OCI-LY1 (cell line): ENCODE data around the gene MTARC1.

Source experiments
- H2AFZ ChIP-seq: fragments of 200-600 bp; sonication (generic), shearing (Covaris generic); 2 replicates; pipeline ENCODE4 v1.6.0; 2014; ENCODE audit warnings: antibody characterized with exemption, mild to moderate bottlenecking, low read length
- H3F3A ChIP-seq: fragments of 200-600 bp; sonication (generic), shearing (Covaris generic); 2 replicates; pipeline ENCODE4 v1.6.0; 2014; ENCODE audit warnings: mild to moderate bottlenecking, antibody characterized with exemption, low read length, moderate library complexity; ENCODE audit not compliant: insufficient read depth
- H3K27ac ChIP-seq: fragments of 200-600 bp; sonication (generic); 2 replicates; pipeline ENCODE4 v1.5.1; 2014; ENCODE audit warnings: low read length, mixed run types, mild to moderate bottlenecking, low read depth; ENCODE audit not compliant: poor library complexity, severe bottlenecking
- H3K27me3 ChIP-seq: fragments of 200-600 bp; sonication (generic); 2 replicates; pipeline ENCODE4 v1.6.0; 2014; ENCODE audit warnings: antibody characterized with exemption, mild to moderate bottlenecking, low read length, moderate library complexity; ENCODE audit not compliant: insufficient read depth
- H3K36me3 ChIP-seq: fragments of 200-600 bp; sonication (generic); 2 replicates; pipeline ENCODE4 v1.6.1; 2014; ENCODE audit warnings: mild to moderate bottlenecking, antibody characterized with exemption, low read length, moderate library complexity, mixed read lengths; ENCODE audit not compliant: insufficient read depth
- H3K4me1 ChIP-seq: fragments of 200-600 bp; sonication (generic); 2 replicates; pipeline ENCODE4 v1.5.1; 2014; ENCODE audit warnings: mild to moderate bottlenecking, low read length, moderate library complexity; ENCODE audit not compliant: insufficient read depth, severe bottlenecking
- H3K4me2 ChIP-seq: fragments of 200-600 bp; sonication (generic), shearing (Covaris generic); 2 replicates; pipeline ENCODE4 v1.6.1; 2014; ENCODE audit warnings: low read length
- H3K4me3 ChIP-seq: fragments of 200-600 bp; sonication (generic); 2 replicates; pipeline ENCODE4 v1.5.1; 2014; ENCODE audit warnings: low read length, low read depth, mild to moderate bottlenecking, mixed read lengths; ENCODE audit not compliant: poor library complexity, severe bottlenecking
- H3K79me2 ChIP-seq: fragments of 200-600 bp; shearing (Covaris generic); 2 replicates; pipeline ENCODE4 v1.6.1; 2016; ENCODE audit warnings: mixed run types, low read length, mixed read lengths; ENCODE audit not compliant: insufficient read depth
- H3K9ac ChIP-seq: fragments of 200-600 bp; sonication (generic), shearing (Covaris generic); 2 replicates; pipeline ENCODE4 v1.6.1; 2014; ENCODE audit warnings: mild to moderate bottlenecking, low read length, mixed read lengths
- H3K9me2 ChIP-seq: fragments of 200-600 bp; sonication (generic), shearing (Covaris generic); 2 replicates; pipeline ENCODE4 v1.6.1; 2014; ENCODE audit warnings: low read depth, mild to moderate bottlenecking, low read length, mixed read lengths
- H3K9me3 ChIP-seq: fragments of 200-600 bp; shearing (Covaris generic); 2 replicates; pipeline ENCODE4 v1.6.1; 2014; ENCODE audit warnings: low read length, mixed read lengths
- H4K20me1 ChIP-seq: fragments of 200-600 bp; sonication (generic), shearing (Covaris generic); 2 replicates; pipeline ENCODE4 v1.6.0; 2016; ENCODE audit warnings: mild to moderate bottlenecking, low read length; ENCODE audit not compliant: insufficient read depth
- EZH2 ChIP-seq: fragments of 200-600 bp; sonication (generic), shearing (Covaris generic); IDR thresholded peaks from 2 replicates; pipeline ENCODE4 v1.8.0; 2017; ENCODE audit warnings: borderline replicate concordance, mixed run types, mild to moderate bottlenecking, antibody characterized with exemption, low read length, moderate library complexity, mixed read lengths
- TF ChIP-seq, protein P1 (sequence below): fragments of 200-600 bp; sonication (generic), shearing (Covaris generic); IDR thresholded peaks from 2 replicates; pipeline ENCODE4 v1.5.1; 2017; ENCODE audit warnings: mild to moderate bottlenecking, antibody characterized with exemption, low read length, moderate library complexity, mixed read lengths

Gene MTARC1

DNA sequence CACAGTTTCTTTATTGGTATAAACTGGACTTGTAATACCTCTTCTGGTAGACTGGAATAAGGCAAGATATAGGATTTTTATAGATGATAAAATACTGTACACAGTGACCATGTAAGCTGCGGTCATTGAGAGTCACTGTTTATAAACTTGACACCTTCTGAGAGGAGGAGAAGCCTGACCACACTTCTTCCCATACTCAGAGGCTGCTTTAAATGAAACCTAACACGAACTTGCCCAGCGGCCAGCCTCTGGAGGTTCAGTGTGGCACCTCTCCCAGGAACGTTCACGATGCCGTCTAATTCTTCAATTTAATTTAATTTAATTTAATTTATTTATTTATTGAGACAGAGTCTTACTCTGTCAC lies 22.5 kb downstream of the MTARC1 start:
- no peak overlapping the region for H3K4me2 ChIP-seq
- TF ChIP-seq EZH2 = no peak
- TF ChIP-seq, protein P1, sequence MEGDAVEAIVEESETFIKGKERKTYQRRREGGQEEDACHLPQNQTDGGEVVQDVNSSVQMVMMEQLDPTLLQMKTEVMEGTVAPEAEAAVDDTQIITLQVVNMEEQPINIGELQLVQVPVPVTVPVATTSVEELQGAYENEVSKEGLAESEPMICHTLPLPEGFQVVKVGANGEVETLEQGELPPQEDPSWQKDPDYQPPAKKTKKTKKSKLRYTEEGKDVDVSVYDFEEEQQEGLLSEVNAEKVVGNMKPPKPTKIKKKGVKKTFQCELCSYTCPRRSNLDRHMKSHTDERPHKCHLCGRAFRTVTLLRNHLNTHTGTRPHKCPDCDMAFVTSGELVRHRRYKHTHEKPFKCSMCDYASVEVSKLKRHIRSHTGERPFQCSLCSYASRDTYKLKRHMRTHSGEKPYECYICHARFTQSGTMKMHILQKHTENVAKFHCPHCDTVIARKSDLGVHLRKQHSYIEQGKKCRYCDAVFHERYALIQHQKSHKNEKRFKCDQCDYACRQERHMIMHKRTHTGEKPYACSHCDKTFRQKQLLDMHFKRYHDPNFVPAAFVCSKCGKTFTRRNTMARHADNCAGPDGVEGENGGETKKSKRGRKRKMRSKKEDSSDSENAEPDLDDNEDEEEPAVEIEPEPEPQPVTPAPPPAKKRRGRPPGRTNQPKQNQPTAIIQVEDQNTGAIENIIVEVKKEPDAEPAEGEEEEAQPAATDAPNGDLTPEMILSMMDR = no peak
- H2AFZ ChIP-seq = no peak overlapping the region
- no peaks in the 10 kb centered on the region for H3K9me2 ChIP-seq
- no peaks in the 10 kb centered on the region for H3K27me3 ChIP-seq
- H3K9ac ChIP-seq = no peak overlapping the region
- no peaks in the 10 kb centered on the region for H3K79me2 ChIP-seq
- H3K9me3 ChIP-seq = no peaks in the 10 kb centered on the region
- no peak overlapping the region for H3K27ac ChIP-seq
- no peaks in the 10 kb centered on the region for H3F3A ChIP-seq
- no peaks in the 10 kb centered on the region for H3K4me1 ChIP-seq
- H3K4me3 ChIP-seq = no peak overlapping the region
- H4K20me1 ChIP-seq = no peaks in the 10 kb centered on the region
- H3K36me3 ChIP-seq = no peaks in the 10 kb centered on the region

- H3K36me3 ChIP-seq = no peaks in the 10 kb centered on the region
- no peaks in the 10 kb centered on the region for H3K4me1 ChIP-seq
- H4K20me1 ChIP-seq = no peaks in the 10 kb centered on the region
- H3K9me2 ChIP-seq = no peaks in the 10 kb centered on the region
- no peaks in the 10 kb centered on the region for H3F3A ChIP-seq
- no peaks in the 10 kb centered on the region for H3K79me2 ChIP-seq
- H3K9ac ChIP-seq = no peak overlapping the region
- H3K4me2 ChIP-seq = no peak overlapping the region
- H3K27ac ChIP-seq = no peak overlapping the region
- H2AFZ ChIP-seq = no peak overlapping the region
- H3K9me3 ChIP-seq = no peaks in the 10 kb centered on the region
- TF ChIP-seq, protein P1 = no peak
- no peak for TF ChIP-seq EZH2
- no peak overlapping the region for H3K4me3 ChIP-seq
- H3K27me3 ChIP-seq = no peaks in the 10 kb centered on the region
Observed at GRCh38 chr1:220809704-220810103, 23.0 kb downstream of the MTARC1 start.

DNA sequence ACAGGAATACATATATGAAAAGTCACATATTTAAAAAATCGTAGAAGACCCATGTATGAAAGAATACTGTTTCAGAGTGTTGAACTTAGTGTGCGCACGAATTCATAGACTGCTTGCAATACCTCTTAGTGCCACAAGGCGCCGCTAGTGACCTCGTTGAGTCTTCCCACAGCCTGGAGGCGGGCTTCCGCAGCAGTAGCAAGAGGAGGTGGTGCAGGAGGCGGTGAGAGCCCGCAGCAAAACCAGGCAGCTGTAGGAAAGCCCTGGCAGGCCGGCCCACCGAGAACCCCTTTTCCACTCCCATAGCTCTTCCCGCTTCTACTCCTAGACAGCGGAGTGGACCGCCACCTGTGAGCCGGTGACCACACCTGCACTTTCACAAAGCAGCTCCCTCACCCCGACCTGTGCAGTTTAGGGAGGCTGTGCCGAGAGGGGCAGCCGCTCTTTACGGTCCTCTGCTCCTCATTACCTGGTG lies 23.5 kb downstream of the MTARC1 start:
- H3K4me2 ChIP-seq = peak overlapping the region; percentile 47; the same call in 1 of the 2 replicates
- no peak overlapping the region for H3K4me3 ChIP-seq

More for the DNA sequence above, 23.5 kb downstream of the MTARC1 start:
- Histone ChIP-seq H3K9ac (no peak overlapping the region; the same call in 1 of the 2 replicates), H3K27ac (no peak overlapping the region), H2AFZ (no peak overlapping the region), H3K27me3 (no peaks in the 10 kb centered on the region), H3K9me3 (no peaks in the 10 kb centered on the region), H3K79me2 (no peaks in the 10 kb centered on the region), H3K9me2 (no peaks in the 10 kb centered on the region), H3K4me1 (no peaks in the 10 kb centered on the region), H4K20me1 (no peaks in the 10 kb centered on the region), H3F3A (no peaks in the 10 kb centered on the region), H3K36me3 (no peaks in the 10 kb centered on the region)
- TF ChIP-seq, protein P1 = peak; percentile 78
- no peak for TF ChIP-seq EZH2
